ENCODE results near the gene PHF12.

DNA sequence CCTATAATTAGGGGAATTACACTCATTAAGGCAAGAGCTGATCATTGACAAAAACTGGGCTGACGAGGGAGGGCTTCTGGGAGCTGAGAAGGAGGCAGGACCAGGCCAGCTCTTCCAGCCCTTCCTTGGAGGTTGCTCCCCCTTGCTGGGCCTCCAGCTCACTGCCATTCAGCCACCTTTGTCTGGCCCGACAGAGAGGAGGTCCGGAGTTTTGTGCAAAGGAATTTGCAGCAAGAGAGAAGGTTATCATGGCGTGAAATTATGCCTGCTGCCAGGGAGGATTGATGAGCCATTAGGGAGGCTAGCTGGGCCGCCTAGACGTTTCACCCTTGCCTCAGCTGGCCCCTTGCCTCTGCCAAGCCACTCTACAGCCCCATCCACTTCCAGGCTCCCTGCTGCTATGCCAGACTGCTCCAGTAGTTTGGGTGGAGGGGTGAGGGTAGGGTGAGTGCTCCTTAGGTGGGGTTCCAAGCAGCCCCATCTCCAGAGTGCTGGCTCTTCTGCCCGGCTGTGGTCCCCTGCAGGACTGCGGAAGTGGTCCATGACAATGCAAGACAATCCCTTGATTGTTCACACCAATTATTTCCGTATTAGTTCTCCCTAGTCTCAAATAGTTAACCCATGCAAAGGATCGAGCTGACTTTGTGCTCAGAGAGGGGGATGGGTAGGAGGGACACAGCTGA, 17.1 kb upstream of the PHF12 start:
- TF ChIP-seq, protein P1, sequence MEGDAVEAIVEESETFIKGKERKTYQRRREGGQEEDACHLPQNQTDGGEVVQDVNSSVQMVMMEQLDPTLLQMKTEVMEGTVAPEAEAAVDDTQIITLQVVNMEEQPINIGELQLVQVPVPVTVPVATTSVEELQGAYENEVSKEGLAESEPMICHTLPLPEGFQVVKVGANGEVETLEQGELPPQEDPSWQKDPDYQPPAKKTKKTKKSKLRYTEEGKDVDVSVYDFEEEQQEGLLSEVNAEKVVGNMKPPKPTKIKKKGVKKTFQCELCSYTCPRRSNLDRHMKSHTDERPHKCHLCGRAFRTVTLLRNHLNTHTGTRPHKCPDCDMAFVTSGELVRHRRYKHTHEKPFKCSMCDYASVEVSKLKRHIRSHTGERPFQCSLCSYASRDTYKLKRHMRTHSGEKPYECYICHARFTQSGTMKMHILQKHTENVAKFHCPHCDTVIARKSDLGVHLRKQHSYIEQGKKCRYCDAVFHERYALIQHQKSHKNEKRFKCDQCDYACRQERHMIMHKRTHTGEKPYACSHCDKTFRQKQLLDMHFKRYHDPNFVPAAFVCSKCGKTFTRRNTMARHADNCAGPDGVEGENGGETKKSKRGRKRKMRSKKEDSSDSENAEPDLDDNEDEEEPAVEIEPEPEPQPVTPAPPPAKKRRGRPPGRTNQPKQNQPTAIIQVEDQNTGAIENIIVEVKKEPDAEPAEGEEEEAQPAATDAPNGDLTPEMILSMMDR (IDR thresholded peaks at IDR 0.05 in 8 of 11, conservative IDR thresholded peaks at IDR 0.05 in 3 of 11): no peak
- TF ChIP-seq POLR2AphosphoS5 (IDR thresholded peaks at IDR 0.05) (no peak), POLR2A (IDR thresholded peaks at IDR 0.05) (no peak)
